SKM-1 treated with dmso at 0.1 percent for 144 hours (cell line): ENCODE measurements around the gene L3MBTL1.

ENCODE experiments used
- DNase-seq: peaks from one replicate; lab custom pipeline; 2025; ENCODE audit not compliant: unreplicated experiment; lab: John Stamatoyannopoulos, UW

Gene L3MBTL1

DNA sequence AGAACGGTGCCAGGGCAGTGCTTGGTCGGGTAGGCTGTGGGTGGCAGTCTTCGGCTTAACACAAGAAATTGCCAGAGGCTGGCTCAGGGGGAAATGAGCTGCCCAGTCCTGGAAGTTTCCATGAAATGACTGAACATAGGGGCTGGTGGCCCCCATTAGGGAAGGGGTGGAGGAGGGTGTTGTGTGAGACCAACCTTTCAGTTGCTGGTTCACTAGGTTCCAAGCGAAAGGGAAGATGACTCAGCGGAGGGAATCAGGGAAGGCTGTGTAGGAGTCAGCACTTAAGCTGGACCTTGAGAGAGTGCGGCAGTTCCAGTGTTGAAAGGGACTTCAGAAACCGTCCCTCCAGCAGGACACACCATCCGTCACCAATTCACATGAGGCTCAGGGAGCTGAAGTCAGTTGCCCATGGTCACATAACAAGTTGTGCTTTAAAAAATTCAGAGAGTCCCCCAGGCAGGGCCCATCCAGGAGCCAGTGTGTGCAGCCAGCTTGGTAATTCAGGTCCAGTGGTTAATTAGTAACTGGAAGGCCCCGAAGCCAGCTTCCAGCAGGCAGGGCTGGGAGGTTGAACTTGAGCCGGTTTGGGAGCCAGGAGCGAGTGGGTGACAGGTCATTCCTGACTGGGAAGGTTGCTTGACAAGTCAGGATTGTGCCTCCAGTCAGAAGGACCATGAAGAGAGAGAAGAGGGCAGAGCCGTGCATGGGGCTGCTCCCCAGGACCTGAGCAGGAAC lies 51.1 kb downstream of the L3MBTL1 start, which contains the start of gene SGK2:
TSS of gene SGK2 (plus strand) at position 616 of the 735 bp plus-strand sequence. CDS start 7,469 bp downstream, outside the sequence.
- DNase-seq = no peak

GRCh38 chr20:43559147-43559987 lies 51.9 kb downstream of the L3MBTL1 start:
- no peak for DNase-seq

GRCh38 chr20:43560974-43561373 lies 53.5 kb downstream of the L3MBTL1 start:
- no peak for DNase-seq

- DNase-seq = no peak
Observed at GRCh38 chr20:43563429-43563828, 55.9 kb downstream of the L3MBTL1 start.

DNA sequence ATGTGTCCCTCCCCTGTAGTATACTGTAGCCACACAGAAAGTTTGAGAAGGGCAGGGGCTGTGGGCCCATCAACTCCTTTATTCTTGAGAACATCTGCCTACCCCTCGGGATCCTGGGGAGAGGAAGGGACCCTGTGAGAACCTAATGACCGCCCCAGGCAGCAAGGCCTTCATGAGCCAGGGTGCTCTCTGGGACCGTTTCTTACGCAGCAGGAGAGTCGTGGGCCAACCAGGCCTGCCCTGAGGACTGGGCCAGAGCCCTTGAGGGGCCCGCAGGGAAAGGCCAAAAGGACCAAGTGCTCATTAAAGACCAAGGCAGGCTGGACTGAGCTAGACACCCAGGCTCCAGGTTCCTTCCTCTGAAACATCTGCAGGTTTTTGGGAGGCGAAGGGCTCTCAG lies 56.5 kb downstream of the L3MBTL1 start:
- no peak for DNase-seq

- no peak for DNase-seq
Observed at GRCh38 chr20:43564455-43564854, 57.0 kb downstream of the L3MBTL1 start.

DNA sequence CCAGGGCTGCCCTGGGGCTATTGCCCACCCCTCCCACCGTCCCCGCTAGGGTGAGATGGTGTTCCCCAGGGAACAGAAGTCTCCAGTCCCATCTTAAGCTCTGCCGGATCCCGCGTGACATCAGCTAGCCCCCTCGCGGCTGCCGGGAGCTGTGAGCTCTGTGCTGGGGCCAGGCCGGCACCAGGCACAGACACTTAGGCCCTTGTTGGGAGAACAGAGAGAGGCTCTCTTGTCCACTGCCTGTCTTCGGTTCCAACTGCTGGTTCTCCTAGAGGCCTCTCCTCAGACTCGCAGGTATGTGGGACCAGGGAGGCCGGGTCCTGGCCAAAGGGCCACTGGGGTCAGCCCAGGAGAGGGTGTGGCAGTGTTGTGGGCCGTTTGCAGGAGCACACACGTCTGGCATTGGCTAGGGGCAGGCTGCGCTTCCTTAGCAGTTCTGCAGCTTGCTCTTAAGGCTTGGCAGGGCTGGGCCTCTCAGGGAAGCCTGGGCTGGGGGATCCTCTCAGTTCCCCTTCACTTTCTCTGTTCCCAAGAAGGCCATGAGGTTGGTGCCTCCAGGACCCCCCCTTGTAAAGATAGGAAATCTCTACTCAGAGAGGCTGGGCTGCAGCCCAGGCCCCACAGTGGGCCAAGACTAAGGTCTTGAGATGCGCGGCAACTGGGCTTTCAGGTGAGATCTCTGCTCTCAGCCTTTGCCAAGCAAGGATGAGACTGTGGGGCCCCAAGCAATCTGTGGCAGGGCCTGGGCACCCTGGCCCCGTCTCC lies 57.7 kb downstream of the L3MBTL1 start:
- no peak for DNase-seq

GRCh38 chr20:43565758-43566104 lies 58.2 kb downstream of the L3MBTL1 start:
- DNase-seq = no peak

- no peak for DNase-seq
Observed at GRCh38 chr20:43567477-43567876, 60.0 kb downstream of the L3MBTL1 start.

DNA sequence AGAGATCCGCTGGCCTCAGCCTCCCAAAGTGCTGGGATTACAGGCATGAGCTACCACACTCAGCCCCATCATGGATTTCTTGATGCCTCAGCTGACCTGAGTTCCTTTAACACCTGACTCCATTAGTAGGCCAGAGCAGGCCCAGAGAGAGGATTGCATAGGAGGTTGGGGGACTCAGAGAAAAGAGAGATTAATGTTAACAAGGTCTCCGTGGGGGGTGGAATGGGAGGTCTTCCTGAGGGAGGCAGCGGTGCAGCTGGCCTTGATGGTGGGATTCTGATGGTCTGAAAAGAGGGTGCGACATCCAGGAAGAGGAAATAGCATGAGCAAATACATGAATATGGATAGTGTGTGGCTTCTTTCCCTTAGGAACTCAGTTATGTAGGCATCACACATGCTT lies 61.2 kb downstream of the L3MBTL1 start:
- no peak for DNase-seq

GRCh38 chr20:43569282-43569681 lies 61.8 kb downstream of the L3MBTL1 start:
- DNase-seq = no peak

DNA sequence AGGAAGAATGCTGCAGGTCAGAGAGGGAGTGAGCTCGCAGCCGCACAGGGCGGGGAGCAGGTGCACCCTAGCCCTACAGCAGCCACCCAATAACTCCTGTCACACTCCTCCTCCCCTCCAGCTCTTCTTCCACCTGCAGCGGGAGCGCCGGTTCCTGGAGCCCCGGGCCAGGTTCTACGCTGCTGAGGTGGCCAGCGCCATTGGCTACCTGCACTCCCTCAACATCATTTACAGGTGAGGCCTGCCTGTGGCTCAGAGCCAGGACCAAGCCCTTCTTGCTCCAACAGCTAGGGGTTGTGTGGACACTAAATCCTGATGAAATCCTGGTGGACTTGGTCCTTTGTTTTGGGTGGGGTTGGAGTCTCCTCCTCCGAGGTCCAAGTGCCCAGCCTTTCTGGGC lies 63.0 kb downstream of the L3MBTL1 start:
- DNase-seq = no peak

GRCh38 chr20:43571310-43571709 lies 63.8 kb downstream of the L3MBTL1 start:
- no peak for DNase-seq

GRCh38 chr20:43571771-43572170 lies 64.3 kb downstream of the L3MBTL1 start:
- no peak for DNase-seq

- no peak for DNase-seq
Observed at GRCh38 chr20:43572891-43573290, 65.4 kb downstream of the L3MBTL1 start.

- no peak for DNase-seq
Observed at GRCh38 chr20:43576108-43576507, 68.6 kb downstream of the L3MBTL1 start.

GRCh38 chr20:43579861-43580793 lies 72.6 kb downstream of the L3MBTL1 start:
- DNase-seq = peak; percentile 31

GRCh38 chr20:43583133-43583864 lies 75.8 kb downstream of the L3MBTL1 start:
- DNase-seq = no peak

DNA sequence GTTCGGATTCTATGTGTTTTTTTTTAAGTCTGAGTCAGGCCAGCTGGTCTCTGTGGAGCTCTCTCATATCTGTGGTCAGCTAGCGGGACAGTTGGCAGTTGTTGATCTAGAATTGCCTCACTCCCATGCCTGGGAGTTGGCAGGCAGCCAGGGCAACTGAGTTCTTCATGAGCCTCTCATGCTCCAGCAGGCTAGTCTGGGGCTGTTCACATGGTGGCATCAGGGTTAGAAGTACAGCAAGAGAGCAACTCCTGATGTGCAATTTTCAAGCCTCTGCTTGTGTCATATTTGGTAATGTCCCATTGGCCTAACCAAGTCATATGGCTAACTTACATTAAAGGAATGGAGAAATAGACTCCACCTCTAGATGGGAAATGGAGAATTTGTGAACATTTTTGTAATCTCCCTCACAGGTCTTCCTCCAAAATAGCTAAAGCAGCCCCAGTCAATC lies 76.5 kb downstream of the L3MBTL1 start:
- peak; percentile 93 for DNase-seq
